Testis (tissue), 2 donors: ENCODE measurements around the gene CACNB4.

Experiments
- CTCF ChIP-seq, 3 experiments: fragments of 450-650 bp in 2 of 3; fragments of 200-600 bp in 1 of 3; sonication (generic) in 1 of 3; IDR thresholded peaks; one replicate each; pipeline ENCODE4 v1.5.1; 2016 to 2019; ENCODE audit warnings: antibody characterized with exemption in 3 of 3, mild to moderate bottlenecking in 2 of 3, moderate library complexity in 1 of 3
- POLR2A ChIP-seq: fragments of 450-650 bp; IDR thresholded peaks from one replicate; pipeline ENCODE4 v1.6.1; 2017; ENCODE audit warnings: antibody characterized with exemption, mild to moderate bottlenecking, moderate library complexity

GRCh38 chr2:151977631-151978030, 121.2 kb downstream of the CACNB4 start:
- no peak for TF ChIP-seq CTCF (IDR thresholded peaks at IDR 0.05)
- no peak for TF ChIP-seq POLR2A
